IPS-15b (cell line): ENCODE measurements around the gene OSBPL10.
"Not testable (repeated sequence)": the region's sequence is repeated elsewhere in the genome, so short reads cannot be mapped to it uniquely, and the experiment has no call there.

Experiments
- H3K27me3 ChIP-seq: one replicate; pipeline ENCODE4 v1.6.1; 2013; ENCODE audit warnings: low read length; ENCODE audit not compliant: control insufficient read depth, insufficient read depth
- H3K36me3 ChIP-seq: one replicate; pipeline ENCODE4 v1.6.1; 2013; ENCODE audit warnings: low read length; ENCODE audit not compliant: control insufficient read depth, insufficient read depth
- H3K4me1 ChIP-seq: one replicate; pipeline ENCODE4 v1.6.1; 2013; ENCODE audit warnings: mild to moderate bottlenecking, low read length; ENCODE audit not compliant: control insufficient read depth, insufficient read depth
- H3K4me3 ChIP-seq: one replicate; pipeline ENCODE4 v1.5.1; 2013; ENCODE audit warnings: low read depth, low read length
- H3K9ac ChIP-seq: one replicate; pipeline ENCODE4 v1.6.1; 2013; ENCODE audit warnings: low read depth, mild to moderate bottlenecking, low read length
- H3K9me3 ChIP-seq: one replicate; pipeline ENCODE4 v1.6.1; 2013; ENCODE audit warnings: mild to moderate bottlenecking, low read length; ENCODE audit not compliant: control insufficient read depth, insufficient read depth

OSBPL10 gene

DNA sequence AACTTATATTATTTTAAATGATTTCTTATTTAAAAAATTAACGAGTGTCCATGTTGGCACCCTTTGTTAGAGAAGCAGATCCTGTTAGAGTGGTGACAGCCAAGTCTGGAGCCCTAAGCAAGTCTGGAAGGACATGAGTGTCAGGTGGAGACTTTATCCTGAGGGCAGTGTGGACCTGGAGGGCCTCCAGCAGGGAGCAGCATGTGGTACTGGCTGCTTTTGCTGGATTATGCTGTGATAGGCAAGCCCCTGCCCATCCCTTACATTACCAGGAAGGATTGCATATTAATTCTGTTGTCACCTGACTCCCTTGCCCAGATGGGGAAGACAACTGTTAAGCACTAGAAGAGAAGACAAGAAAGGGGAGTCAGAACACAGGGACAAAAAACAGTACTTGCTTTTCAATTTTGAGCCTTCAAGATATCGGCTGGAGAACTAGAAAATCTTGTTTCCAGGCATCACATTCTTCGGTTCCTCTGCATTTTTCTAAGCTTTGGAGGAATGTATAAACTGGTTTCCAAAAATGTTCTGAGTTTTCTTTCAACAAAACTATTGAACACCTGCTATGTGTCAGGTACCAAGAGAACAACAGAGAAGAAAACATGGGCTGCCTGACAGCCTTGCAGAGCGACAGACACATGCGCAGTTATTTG, 23.2 kb upstream of the OSBPL10 start:
- H3K4me1 ChIP-seq: peaks cover 13% of the 10 kb centered on the region
- no peak overlapping the region for H3K4me3 ChIP-seq
- no peaks in the 10 kb centered on the region for H3K36me3 ChIP-seq
- no peaks in the 10 kb centered on the region for H3K27me3 ChIP-seq
- H3K9ac ChIP-seq: no peak overlapping the region
- H3K9me3 ChIP-seq: no peaks in the 10 kb centered on the region

DNA sequence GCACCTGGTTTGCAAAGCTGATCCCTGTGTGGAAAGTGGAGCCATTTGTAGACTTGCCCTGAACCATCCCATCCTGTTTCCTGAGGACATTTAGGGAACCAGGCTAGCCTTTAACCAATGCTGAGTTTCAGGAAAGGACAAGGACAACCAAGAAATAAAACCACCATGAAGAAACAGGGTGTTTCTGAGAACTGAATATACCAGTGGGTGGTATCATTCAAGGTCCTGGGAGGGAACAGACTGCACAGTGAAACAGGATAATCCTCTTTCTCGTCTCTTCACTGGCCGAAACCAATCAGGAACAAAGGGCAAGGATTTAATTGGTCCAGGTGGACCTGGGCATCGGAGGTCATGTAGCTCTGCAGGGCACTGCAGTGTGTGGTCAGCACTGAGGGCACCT, 22.3 kb upstream of the OSBPL10 start:
- Histone ChIP-seq H3K4me3 (no peak overlapping the region), H3K36me3 (no peaks in the 10 kb centered on the region), H3K27me3 (no peaks in the 10 kb centered on the region), H3K4me1 (peaks cover 13% of the 10 kb centered on the region), H3K9me3 (no peaks in the 10 kb centered on the region), H3K9ac (no peak overlapping the region)

DNA sequence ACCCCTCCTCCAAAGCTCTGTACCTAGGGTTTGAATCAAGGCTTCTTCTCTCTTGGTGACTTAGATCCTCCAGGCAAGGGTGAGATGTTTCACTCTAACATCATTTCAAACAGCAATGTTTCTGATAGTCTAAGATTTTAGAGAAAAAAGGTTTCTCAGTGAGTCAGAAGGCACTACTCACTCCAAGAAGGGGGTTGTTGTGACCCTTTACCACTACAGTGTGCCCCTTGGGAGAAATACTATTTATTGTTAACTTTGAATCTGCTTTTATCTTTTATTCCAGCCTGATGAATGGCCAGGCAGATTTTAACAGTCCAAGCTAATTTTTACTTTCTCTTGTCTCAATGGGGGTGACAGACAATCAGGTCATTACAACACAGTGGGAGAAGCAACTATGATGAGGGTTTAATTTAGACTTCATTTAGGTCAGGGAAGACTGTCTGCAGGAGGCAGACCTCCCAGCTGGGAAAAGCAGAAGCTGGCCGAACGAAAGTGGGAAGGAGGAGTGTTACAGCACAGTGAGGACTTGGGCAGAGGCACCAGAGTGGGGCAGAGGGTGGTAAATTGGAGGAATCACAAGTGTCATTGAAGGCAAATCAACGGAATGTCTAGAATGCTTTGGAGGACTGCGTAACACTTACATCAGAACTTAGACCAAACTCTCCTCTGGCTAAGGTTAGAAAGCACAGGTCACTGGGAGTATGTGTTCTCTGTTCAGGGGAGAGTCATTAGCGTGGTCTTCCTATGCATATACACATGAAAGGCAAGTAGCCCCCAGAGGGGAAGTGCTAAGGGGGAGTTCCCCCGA, 21.7 kb upstream of the OSBPL10 start:
- H3K4me3 ChIP-seq: no peak overlapping the region
- no peaks in the 10 kb centered on the region for H3K27me3 ChIP-seq
- H3K9me3 ChIP-seq: no peaks in the 10 kb centered on the region
- peaks cover 13% of the 10 kb centered on the region for H3K4me1 ChIP-seq
- H3K36me3 ChIP-seq: no peaks in the 10 kb centered on the region
- H3K9ac ChIP-seq: no peak overlapping the region

DNA sequence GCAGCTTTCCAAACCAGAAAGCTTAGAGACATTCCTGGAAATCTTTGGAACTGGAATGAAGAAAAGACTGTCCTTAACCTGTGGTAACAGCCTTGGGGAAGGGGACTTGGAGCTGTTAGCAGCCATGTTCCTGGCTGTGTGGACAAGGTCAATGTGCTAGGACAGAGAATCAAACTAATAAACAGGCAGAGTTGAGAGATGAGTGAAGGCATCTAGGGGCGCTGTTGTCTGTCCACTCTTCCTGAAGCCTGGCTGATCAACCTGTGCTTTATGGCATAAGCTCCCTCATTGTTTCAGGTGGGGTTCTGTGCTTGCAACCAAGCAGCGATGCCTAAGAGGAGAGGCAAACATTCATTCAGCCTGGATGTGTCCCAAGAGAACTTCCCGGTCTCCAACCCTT, 19.8 kb upstream of the OSBPL10 start:
- Histone ChIP-seq H3K4me3 (no peak overlapping the region), H3K9ac (no peak overlapping the region), H3K36me3 (no peaks in the 10 kb centered on the region), H3K9me3 (no peaks in the 10 kb centered on the region), H3K27me3 (no peaks in the 10 kb centered on the region), H3K4me1 (peaks cover 13% of the 10 kb centered on the region)

DNA sequence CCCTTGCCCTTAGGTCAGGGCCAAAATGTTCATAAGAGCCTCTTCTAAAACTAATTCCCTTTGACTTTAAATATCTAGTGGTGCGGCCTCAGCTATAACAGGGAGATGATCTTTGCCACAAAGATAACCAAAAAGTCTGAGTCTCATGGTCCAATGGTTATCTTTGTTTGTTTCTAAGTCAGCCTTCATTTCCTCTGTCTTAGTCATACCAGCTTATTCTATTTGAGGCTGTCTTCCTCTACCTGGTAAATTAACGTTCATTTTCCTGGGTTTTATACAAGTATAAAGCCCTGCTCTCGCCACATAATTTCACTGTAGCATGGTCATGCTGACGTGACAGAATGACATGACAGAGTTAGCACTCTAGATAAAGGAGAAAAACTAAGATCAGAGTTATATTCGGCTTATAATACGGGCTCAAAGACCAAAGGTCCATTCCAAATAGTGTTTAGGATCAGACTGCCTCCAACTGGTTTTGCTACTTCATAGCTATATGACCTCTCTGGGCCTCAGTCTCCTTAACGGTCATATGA, 18.9 kb upstream of the OSBPL10 start:
- no peaks in the 10 kb centered on the region for H3K36me3 ChIP-seq
- H3K9me3 ChIP-seq: no peaks in the 10 kb centered on the region
- H3K27me3 ChIP-seq: no peaks in the 10 kb centered on the region
- peaks cover 13% of the 10 kb centered on the region for H3K4me1 ChIP-seq
- H3K9ac ChIP-seq: no peak overlapping the region
- no peak overlapping the region for H3K4me3 ChIP-seq

DNA sequence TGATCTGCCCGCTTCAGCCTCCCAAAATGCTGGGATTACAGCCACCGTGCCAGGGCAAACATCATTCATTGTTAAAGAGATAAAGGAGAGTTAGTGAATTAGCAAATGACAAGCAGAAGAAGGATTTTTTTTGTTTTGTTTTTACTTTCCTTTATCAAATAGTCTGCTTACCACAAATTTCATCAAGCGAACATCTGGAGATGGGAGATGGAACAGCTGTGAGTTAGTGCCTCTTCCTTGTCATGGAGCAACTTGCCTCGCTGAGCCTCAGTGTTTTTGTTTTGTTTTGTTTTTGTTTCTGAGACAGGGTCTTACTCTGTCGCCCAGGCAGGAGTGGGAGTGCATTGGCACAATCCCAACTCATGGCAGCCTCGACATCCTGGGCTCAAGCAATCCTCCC, 16.4 kb upstream of the OSBPL10 start:
- Histone ChIP-seq H3K36me3 (no peaks in the 10 kb centered on the region), H3K4me1 (no peaks in the 10 kb centered on the region), H3K27me3 (no peaks in the 10 kb centered on the region)

DNA sequence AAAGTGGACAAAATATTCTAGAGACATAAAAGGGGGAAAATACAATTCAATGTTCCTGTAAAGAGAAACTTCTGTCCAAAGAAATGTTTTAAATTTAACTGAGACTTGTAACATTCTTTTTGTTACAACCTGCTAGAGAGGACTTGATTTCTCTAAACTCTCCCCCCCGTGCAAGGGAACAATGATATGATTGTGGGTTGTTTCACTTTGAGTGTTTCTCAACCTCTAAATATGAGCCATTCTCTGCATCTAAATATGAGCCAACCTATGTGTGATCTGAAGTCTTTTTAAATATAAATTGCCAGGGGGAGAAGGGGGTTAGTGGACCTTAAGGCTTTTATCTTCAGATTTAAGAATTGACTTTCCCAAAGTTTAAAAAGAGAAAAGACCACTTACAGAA, 15.1 kb upstream of the OSBPL10 start:
- no peaks in the 10 kb centered on the region for H3K27me3 ChIP-seq
- no peak overlapping the region for H3K4me3 ChIP-seq
- H3K4me1 ChIP-seq: no peaks in the 10 kb centered on the region

More for the DNA sequence above, 16.4 kb upstream of the OSBPL10 start:
- Histone ChIP-seq H3K9me3 (no peaks in the 10 kb centered on the region), H3K9ac (no peak overlapping the region), H3K4me3 (no peak overlapping the region)

DNA sequence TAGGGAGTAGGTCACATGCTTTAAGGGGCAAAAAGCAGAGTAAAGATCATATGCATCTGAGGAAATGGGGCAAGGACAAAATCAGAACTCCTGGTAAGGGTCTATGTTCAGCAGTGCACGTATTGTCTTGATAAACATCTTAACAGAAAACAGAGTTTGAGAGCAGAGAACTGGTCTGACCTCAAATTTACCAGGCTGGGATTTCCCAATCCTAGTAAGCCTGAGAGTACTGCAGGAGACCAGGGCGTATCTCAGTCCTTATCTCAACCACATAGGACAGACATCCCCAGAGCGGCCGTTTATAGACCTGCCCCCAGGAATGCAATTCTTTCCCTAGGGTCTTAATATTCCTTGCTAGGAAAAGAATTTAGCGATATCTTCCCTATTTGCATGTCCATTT, 14.0 kb upstream of the OSBPL10 start:
- not testable (repeated sequence) for H3K4me3 ChIP-seq, H3K9me3 ChIP-seq, H3K4me1 ChIP-seq, H3K36me3 ChIP-seq, H3K9ac ChIP-seq, H3K27me3 ChIP-seq

More for the DNA sequence above, 15.1 kb upstream of the OSBPL10 start:
- no peaks in the 10 kb centered on the region for H3K36me3 ChIP-seq
- no peak overlapping the region for H3K9ac ChIP-seq
- H3K9me3 ChIP-seq: no peaks in the 10 kb centered on the region

DNA sequence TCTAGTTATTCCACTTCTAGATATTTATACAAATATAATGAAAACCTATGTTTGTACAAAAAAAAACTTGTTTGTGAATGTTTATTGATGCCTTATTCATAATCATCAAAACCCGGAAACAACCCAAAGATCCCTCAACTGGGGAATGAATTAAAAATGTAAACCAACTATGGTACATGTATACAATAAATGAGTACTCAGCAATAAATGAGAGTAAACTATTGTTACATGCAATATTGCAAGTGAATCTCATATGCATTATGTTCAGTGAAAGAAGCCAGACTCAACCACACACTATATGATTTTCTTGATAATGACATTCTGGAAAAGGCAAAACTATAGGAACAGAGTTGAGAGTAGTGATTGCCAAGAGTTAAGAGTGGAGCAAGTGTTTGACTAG, 12.8 kb upstream of the OSBPL10 start:
- Histone ChIP-seq H3K27me3 (no peaks in the 10 kb centered on the region), H3K36me3 (peaks cover 2% of the 10 kb centered on the region), H3K4me1 (no peaks in the 10 kb centered on the region), H3K9ac (no peak overlapping the region), H3K9me3 (peaks cover 3% of the 10 kb centered on the region), H3K4me3 (no peak overlapping the region)

DNA sequence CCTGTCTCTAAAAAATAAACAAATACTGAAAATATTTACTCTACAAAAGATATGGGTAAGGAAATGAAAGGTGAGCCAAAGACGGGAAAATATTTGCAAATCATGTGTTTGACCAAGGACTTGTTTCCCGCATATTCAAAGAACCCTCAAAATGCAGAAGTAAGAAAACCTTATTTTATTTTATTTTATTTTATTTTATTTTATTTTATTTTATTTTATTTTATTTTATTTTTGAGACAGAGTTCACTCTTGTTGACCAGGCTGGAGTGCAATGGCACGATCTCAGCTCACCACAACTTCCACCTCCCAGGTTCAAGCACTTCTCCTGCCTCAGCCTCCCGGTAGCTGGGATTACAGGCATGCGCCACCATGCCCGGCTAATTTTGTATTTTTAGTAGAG, 11.9 kb upstream of the OSBPL10 start:
- not testable (repeated sequence) for H3K9ac ChIP-seq, H3K9me3 ChIP-seq

DNA sequence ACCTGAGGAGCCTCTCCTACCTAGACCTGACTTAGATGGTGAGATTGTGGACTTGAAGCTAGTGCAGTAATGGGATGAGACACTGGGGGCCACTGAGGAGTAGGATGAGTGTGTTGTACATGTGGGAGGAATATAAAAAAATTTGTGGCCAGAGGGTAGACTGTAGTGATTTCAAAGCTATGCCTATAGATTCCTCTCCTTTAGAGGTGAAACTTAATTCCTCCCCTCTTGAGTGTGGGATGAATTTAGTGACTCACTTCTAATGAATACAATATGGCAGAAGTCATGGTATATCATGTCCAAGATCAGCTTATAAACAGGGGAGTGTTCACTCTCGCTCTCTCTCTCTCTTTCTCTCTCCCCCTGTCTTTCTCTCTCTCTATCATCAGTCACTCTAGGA, 7.2 kb upstream of the OSBPL10 start:
- Histone ChIP-seq H3K9me3 (peaks cover 5% of the 10 kb centered on the region), H3K9ac (no peak overlapping the region), H3K36me3 (peaks cover 12% of the 10 kb centered on the region), H3K4me1 (no peaks in the 10 kb centered on the region), H3K27me3 (no peaks in the 10 kb centered on the region), H3K4me3 (no peak overlapping the region)

More for the DNA sequence above, 11.9 kb upstream of the OSBPL10 start:
- not testable (repeated sequence) for H3K4me3 ChIP-seq, H3K36me3 ChIP-seq, H3K4me1 ChIP-seq, H3K27me3 ChIP-seq

DNA sequence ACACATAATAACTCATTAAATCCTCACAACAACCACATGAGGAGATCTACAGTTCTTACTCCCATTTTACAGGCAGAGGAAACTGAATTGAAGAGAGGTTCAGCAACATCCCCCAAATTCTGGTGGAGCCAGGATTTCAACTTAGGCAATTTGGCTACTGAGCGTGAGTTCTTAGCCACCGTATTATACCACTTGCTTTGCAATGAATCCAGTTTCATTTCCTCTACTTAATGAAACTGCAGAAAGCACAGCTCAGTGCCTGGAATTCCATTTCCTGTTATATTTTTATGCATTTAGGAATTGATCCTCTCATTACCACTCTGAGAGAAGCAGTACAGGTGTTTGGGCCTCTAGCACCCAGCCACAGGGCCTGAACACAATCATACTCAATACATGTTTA, 4.8 kb upstream of the OSBPL10 start:
- Histone ChIP-seq H3K27me3 (peaks cover 7% of the 10 kb centered on the region), H3K9ac (no peak overlapping the region), H3K4me3 (no peak overlapping the region), H3K9me3 (peaks cover 3% of the 10 kb centered on the region), H3K4me1 (peaks cover 8% of the 10 kb centered on the region), H3K36me3 (peaks cover 12% of the 10 kb centered on the region)
